GM20000 (cell line): ENCODE data around the gene GAREM2.

ENCODE experiments used
- DNase-seq: peaks from one replicate; pipeline ENCODE4 v3.0.0; 2012; ENCODE audit warnings: low spot score
- CTCF ChIP-seq: IDR thresholded peaks from 2 replicates; pipeline ENCODE4 v1.5.1; 2012; ENCODE audit warnings: mild to moderate bottlenecking, control low read depth; ENCODE audit errors: extremely low read depth, missing control alignments

Gene GAREM2

GRCh38 chr2:26216587-26216986 lies 43.7 kb downstream of the GAREM2 start:
- no peak for TF ChIP-seq CTCF
- DNase-seq = no peak

GRCh38 chr2:26217720-26218119 lies 44.8 kb downstream of the GAREM2 start:
- no peak for TF ChIP-seq CTCF
- DNase-seq = no peak

- no peak for DNase-seq
- no peak for TF ChIP-seq CTCF
These were observed 50.1 kb downstream of the GAREM2 start for GRCh38 chr2:26223018-26223417.

- no peak for TF ChIP-seq CTCF
- DNase-seq = no peak
These were observed 51.2 kb downstream of the GAREM2 start for GRCh38 chr2:26224095-26224494.

GRCh38 chr2:26229595-26229994 lies 56.7 kb downstream of the GAREM2 start:
- DNase-seq = no peak

GRCh38 chr2:26230806-26231205 lies 57.9 kb downstream of the GAREM2 start:
- no peak for TF ChIP-seq CTCF
- no peak for DNase-seq

More at GRCh38 chr2:26229595-26229994, 56.7 kb downstream of the GAREM2 start:
- no peak for TF ChIP-seq CTCF

GRCh38 chr2:26235089-26235488 lies 62.2 kb downstream of the GAREM2 start:
- DNase-seq = no peak
- no peak for TF ChIP-seq CTCF

GRCh38 chr2:26237868-26238267 lies 65.0 kb downstream of the GAREM2 start:
- TF ChIP-seq CTCF = no peak
- DNase-seq = no peak
